ENCODE data around the gene GPR137C.

DNA sequence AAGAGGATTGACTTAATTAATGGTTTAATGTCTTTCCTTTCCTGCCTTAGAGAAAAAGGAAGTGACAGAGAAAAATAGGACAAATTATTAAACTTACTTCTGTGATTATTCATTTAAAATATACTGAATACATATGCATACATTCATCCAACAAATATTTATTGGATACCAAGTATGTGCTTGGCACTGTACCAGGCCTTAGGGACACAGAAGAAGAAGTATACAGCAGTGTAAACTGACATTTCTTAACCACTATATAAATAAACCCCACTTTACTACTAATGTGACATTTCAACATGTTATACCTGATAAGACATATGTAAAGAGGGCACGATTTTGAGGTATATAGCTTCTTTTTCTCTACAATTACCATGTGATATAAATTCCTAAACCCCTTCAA lies 89.1 kb downstream of the GPR137C start:
- TF ChIP-seq, protein P1, sequence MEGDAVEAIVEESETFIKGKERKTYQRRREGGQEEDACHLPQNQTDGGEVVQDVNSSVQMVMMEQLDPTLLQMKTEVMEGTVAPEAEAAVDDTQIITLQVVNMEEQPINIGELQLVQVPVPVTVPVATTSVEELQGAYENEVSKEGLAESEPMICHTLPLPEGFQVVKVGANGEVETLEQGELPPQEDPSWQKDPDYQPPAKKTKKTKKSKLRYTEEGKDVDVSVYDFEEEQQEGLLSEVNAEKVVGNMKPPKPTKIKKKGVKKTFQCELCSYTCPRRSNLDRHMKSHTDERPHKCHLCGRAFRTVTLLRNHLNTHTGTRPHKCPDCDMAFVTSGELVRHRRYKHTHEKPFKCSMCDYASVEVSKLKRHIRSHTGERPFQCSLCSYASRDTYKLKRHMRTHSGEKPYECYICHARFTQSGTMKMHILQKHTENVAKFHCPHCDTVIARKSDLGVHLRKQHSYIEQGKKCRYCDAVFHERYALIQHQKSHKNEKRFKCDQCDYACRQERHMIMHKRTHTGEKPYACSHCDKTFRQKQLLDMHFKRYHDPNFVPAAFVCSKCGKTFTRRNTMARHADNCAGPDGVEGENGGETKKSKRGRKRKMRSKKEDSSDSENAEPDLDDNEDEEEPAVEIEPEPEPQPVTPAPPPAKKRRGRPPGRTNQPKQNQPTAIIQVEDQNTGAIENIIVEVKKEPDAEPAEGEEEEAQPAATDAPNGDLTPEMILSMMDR (IDR thresholded peaks at IDR 0.05) = no peak
- no peak for TF ChIP-seq POLR2A (IDR thresholded peaks at IDR 0.05)
